ENCODE measurements around the gene LORICRIN.

LORICRIN gene

DNA sequence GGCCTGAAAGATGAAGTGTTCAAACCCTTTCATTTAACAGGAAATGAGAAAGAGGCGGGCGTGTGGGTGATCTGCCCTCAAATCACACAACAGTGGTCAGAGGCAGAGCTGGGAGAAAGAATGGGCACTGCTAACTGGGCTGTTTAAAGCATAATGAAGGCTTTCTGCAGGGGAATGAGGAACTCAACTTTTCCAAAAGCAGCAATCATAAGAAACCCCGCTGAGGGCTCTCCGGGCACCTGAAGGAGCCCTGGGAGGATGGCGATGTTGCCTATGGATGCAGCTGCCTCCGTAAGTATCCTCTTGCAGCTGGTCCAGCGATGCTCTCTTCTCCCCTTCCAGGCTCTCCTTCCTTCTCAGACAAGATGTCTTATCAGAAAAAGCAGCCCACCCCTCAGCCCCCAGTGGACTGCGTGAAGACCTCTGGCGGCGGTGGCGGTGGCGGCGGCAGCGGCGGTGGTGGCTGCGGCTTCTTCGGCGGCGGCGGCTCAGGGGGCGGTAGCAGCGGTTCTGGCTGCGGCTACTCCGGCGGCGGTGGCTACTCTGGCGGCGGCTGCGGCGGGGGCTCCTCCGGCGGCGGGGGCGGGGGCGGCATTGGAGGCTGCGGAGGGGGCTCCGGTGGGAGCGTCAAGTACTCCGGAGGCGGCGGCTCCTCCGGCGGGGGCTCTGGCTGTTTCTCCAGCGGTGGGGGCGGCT lies 1.2 kb downstream of the LORICRIN start:
- TF ChIP-seq MYC (IDR thresholded peaks at IDR 0.05; ENCODE audit: low read depth, low read length), result no peak
- no peak for TF ChIP-seq MAX (IDR thresholded peaks at IDR 0.05; ENCODE audit: low read depth, low read length)
- no peak for TF ChIP-seq POLR2A (IDR thresholded peaks at IDR 0.05; ENCODE audit: extremely low read depth, insufficient read length)
- TF ChIP-seq CTCF (IDR thresholded peaks at IDR 0.05; ENCODE audit: low read depth, low read length), result no peak
- H3K4me3 ChIP-seq (ENCODE audit: low read depth, low read length), result no peak overlapping the region
- DNase-seq (ENCODE audit: low read depth), result peak; percentile 34

- TF ChIP-seq CTCF (IDR thresholded peaks at IDR 0.05; ENCODE audit: low read depth, low read length) (no peak), MAX (IDR thresholded peaks at IDR 0.05; ENCODE audit: low read depth, low read length) (no peak), MYC (IDR thresholded peaks at IDR 0.05; ENCODE audit: low read depth, low read length) (no peak), POLR2A (IDR thresholded peaks at IDR 0.05; ENCODE audit: extremely low read depth, insufficient read length) (no peak)
- no peak overlapping the region for H3K4me3 ChIP-seq (ENCODE audit: low read depth, low read length)
- peak; percentile 15 for DNase-seq (ENCODE audit: low read depth)
Measured at GRCh38 chr1:153261281-153262069, 2.0 kb downstream of the LORICRIN start.

GRCh38 chr1:153262070-153262366 lies 2.5 kb downstream of the LORICRIN start:
- TF ChIP-seq MAX (IDR thresholded peaks at IDR 0.05; ENCODE audit: low read depth, low read length) (no peak), POLR2A (IDR thresholded peaks at IDR 0.05; ENCODE audit: extremely low read depth, insufficient read length) (no peak), MYC (IDR thresholded peaks at IDR 0.05; ENCODE audit: low read depth, low read length) (no peak), CTCF (IDR thresholded peaks at IDR 0.05; ENCODE audit: low read depth, low read length) (no peak)
- H3K4me3 ChIP-seq (ENCODE audit: low read depth, low read length), result no peak overlapping the region
- DNase-seq (ENCODE audit: low read depth), result no peak

GRCh38 chr1:153262462-153263157 lies 3.1 kb downstream of the LORICRIN start:
- TF ChIP-seq POLR2A (IDR thresholded peaks at IDR 0.05; ENCODE audit: extremely low read depth, insufficient read length) (no peak), MYC (IDR thresholded peaks at IDR 0.05; ENCODE audit: low read depth, low read length) (no peak)
- DNase-seq (ENCODE audit: low read depth), result no peak
- H3K4me3 ChIP-seq (ENCODE audit: low read depth, low read length), result no peak overlapping the region

GRCh38 chr1:153265457-153265856 lies 6.0 kb downstream of the LORICRIN start:
- no peak overlapping the region for H3K4me3 ChIP-seq (ENCODE audit: low read depth, low read length)
- no peak for TF ChIP-seq MYC (IDR thresholded peaks at IDR 0.05; ENCODE audit: low read depth, low read length)
- no peak for TF ChIP-seq POLR2A (IDR thresholded peaks at IDR 0.05; ENCODE audit: extremely low read depth, insufficient read length)
- TF ChIP-seq CTCF (IDR thresholded peaks at IDR 0.05; ENCODE audit: low read depth, low read length), result no peak
- TF ChIP-seq MAX (IDR thresholded peaks at IDR 0.05; ENCODE audit: low read depth, low read length), result no peak
- no peak for DNase-seq (ENCODE audit: low read depth)

- no peak for DNase-seq (ENCODE audit: low read depth)
- H3K4me3 ChIP-seq (ENCODE audit: low read depth, low read length), result no peak overlapping the region
- TF ChIP-seq MYC (IDR thresholded peaks at IDR 0.05; ENCODE audit: low read depth, low read length), result no peak
- no peak for TF ChIP-seq MAX (IDR thresholded peaks at IDR 0.05; ENCODE audit: low read depth, low read length)
- TF ChIP-seq POLR2A (IDR thresholded peaks at IDR 0.05; ENCODE audit: extremely low read depth, insufficient read length), result no peak
- TF ChIP-seq CTCF (IDR thresholded peaks at IDR 0.05; ENCODE audit: low read depth, low read length), result no peak
Measured at GRCh38 chr1:153271711-153272110, 12.2 kb downstream of the LORICRIN start.
